Neural progenitor cell (in vitro differentiated cells): Measurements from ENCODE around the gene KCTD16. TPM values are rescaled to one million over a fixed set of nuclear protein-coding genes. Genes with fewer than 3 reads are reported as not detected.

Experiments
- DNase-seq: peaks from one replicate; pipeline ENCODE4 v3.0.0-alpha.2; 2016; ENCODE audit warnings: low spot score
- H2AFZ ChIP-seq: fragments of 200-600 bp; sonication (generic); replicated peaks from 2 replicates; pipeline ENCODE4 v1.6.1; 2016; ENCODE audit warnings: antibody characterized with exemption
- H3F3A ChIP-seq: fragments of 200-600 bp; sonication (generic); 2 replicates; pipeline ENCODE4 v1.6.1; 2016; ENCODE audit warnings: antibody characterized with exemption, low read depth
- H3K27ac ChIP-seq: fragments of 200-600 bp; sonication (generic); 2 replicates; pipeline ENCODE4 v1.5.1; 2016; ENCODE audit warnings: mild to moderate bottlenecking
- H3K27me3 ChIP-seq: fragments of 200-600 bp; sonication (generic); 2 replicates; pipeline ENCODE4 v1.6.1; 2016; ENCODE audit warnings: mild to moderate bottlenecking, moderate library complexity
- H3K36me3 ChIP-seq: fragments of 200-600 bp; sonication (generic); 2 replicates; pipeline ENCODE4 v1.5.1; 2016
- H3K4me1 ChIP-seq: fragments of 200-600 bp; sonication (generic); 2 replicates; pipeline ENCODE4 v1.6.1; 2016; ENCODE audit warnings: mixed run types
- H3K4me2 ChIP-seq: fragments of 200-600 bp; sonication (generic); 2 replicates; pipeline ENCODE4 v1.6.1; 2016
- H3K4me3 ChIP-seq: fragments of 200-600 bp; sonication (generic); 2 replicates; pipeline ENCODE4 v1.5.1; 2016
- H3K79me2 ChIP-seq: fragments of 200-600 bp; sonication (generic); 2 replicates; pipeline ENCODE4 v1.6.1; 2016; ENCODE audit warnings: low read depth
- H3K9ac ChIP-seq: fragments of 200-600 bp; sonication (generic); 2 replicates; pipeline ENCODE4 v1.6.1; 2016
- H3K9me3 ChIP-seq: fragments of 200-600 bp; sonication (generic); 2 replicates; pipeline ENCODE4 v1.5.1; 2016; ENCODE audit warnings: low read depth
- H4K20me1 ChIP-seq: fragments of 200-600 bp; sonication (generic); 2 replicates; pipeline ENCODE4 v1.6.1; 2016; ENCODE audit warnings: low read depth
- H3K27ac Mint-ChIP-seq: 3 replicates; pipeline ENCODE4 v1.8.0; 2021; ENCODE audit warnings: mixed read lengths
- H3K27me3 Mint-ChIP-seq: 2 replicates; pipeline ENCODE4 v1.8.0; 2022; ENCODE audit warnings: low read depth, mild to moderate bottlenecking, inconsistent platforms, moderate library complexity, mixed read lengths; ENCODE audit not compliant: insufficient read depth
- H3K36me3 Mint-ChIP-seq: 3 replicates; pipeline ENCODE4 v1.8.0; 2021; ENCODE audit warnings: mixed read lengths
- H3K4me1 Mint-ChIP-seq: 3 replicates; pipeline ENCODE4 v1.8.0; 2021; ENCODE audit warnings: mixed read lengths
- H3K4me3 Mint-ChIP-seq: 3 replicates; pipeline ENCODE4 v1.8.0; 2021; ENCODE audit warnings: mild to moderate bottlenecking, moderate library complexity, mixed read lengths
- H3K9me3 Mint-ChIP-seq: 3 replicates; pipeline ENCODE4 v1.8.0; 2020; ENCODE audit warnings: mixed read lengths
- CTCF ChIP-seq: fragments of 200-600 bp; sonication (generic); IDR thresholded peaks from 2 replicates; pipeline ENCODE4 v1.5.1; 2017; ENCODE audit warnings: antibody characterized with exemption, mild to moderate bottlenecking
- EZH2 ChIP-seq: fragments of 200-600 bp; sonication (generic); IDR thresholded peaks from 2 replicates; pipeline ENCODE4 v1.6.1; 2017; ENCODE audit warnings: antibody characterized with exemption, mild to moderate bottlenecking, moderate library complexity
- EZH2phosphoT487 ChIP-seq: fragments of 200-600 bp; sonication (generic); IDR thresholded peaks from 2 replicates; pipeline ENCODE4 v1.6.1; 2017; ENCODE audit warnings: antibody characterized with exemption
- total RNA-seq: library from RNA; depleted of rRNA; stranded (reverse); fragments of >200 nt; gene quantifications from 2 replicates; pipeline ENCODE4 v1.2.3, GENCODE V29; 2015; ENCODE audit warnings: low replicate concordance

The KCTD16 gene
- total RNA-seq, 1 donor from 2014 or later = 1.6 TPM

- Mint-ChIP-seq H3K9me3 (no peaks in the 10 kb centered on the region), H3K27me3 (peaks cover 8% of the 10 kb centered on the region)
Observed at GRCh38 chr5:144365885-144366284, 195.2 kb downstream of the KCTD16 start.

GRCh38 chr5:144367991-144368390 lies 197.3 kb downstream of the KCTD16 start:
- no peak for DNase-seq
- Mint-ChIP-seq H3K36me3 (no peaks in the 10 kb centered on the region), H3K27me3 (peaks cover 7% of the 10 kb centered on the region), H3K4me1 (peaks cover 13% of the 10 kb centered on the region), H3K9me3 (no peaks in the 10 kb centered on the region), H3K4me3 (no peak overlapping the region), H3K27ac (no peak overlapping the region)
- no peaks in the 10 kb centered on the region for H3F3A ChIP-seq
- H3K4me2 ChIP-seq = no peak overlapping the region
- H3K79me2 ChIP-seq = no peaks in the 10 kb centered on the region
- no peak overlapping the region for H2AFZ ChIP-seq
- no peaks in the 10 kb centered on the region for H3K4me1 ChIP-seq
- H4K20me1 ChIP-seq = no peaks in the 10 kb centered on the region
- no peak overlapping the region for H3K9ac ChIP-seq
- no peaks in the 10 kb centered on the region for H3K9me3 ChIP-seq
- H3K36me3 ChIP-seq = no peaks in the 10 kb centered on the region
- H3K27me3 ChIP-seq = peaks cover 21% of the 10 kb centered on the region
- no peak overlapping the region for H3K27ac ChIP-seq
- H3K4me3 ChIP-seq = no peak overlapping the region
- no peak for TF ChIP-seq EZH2phosphoT487
- no peak for TF ChIP-seq EZH2
- TF ChIP-seq CTCF = no peak

More at GRCh38 chr5:144365885-144366284, 195.2 kb downstream of the KCTD16 start:
- TF ChIP-seq EZH2phosphoT487 = no peak
- no peak for TF ChIP-seq CTCF
- TF ChIP-seq EZH2 = no peak
- H3K27ac ChIP-seq = no peak overlapping the region
- no peaks in the 10 kb centered on the region for H3F3A ChIP-seq
- Mint-ChIP-seq H3K36me3 (no peaks in the 10 kb centered on the region), H3K4me3 (no peak overlapping the region), H3K4me1 (peaks cover 13% of the 10 kb centered on the region), H3K27ac (no peak overlapping the region)
- H3K4me1 ChIP-seq = no peaks in the 10 kb centered on the region
- peaks cover 41% of the 10 kb centered on the region for H3K27me3 ChIP-seq
- no peaks in the 10 kb centered on the region for H4K20me1 ChIP-seq
- no peaks in the 10 kb centered on the region for H3K9me3 ChIP-seq
- no peak overlapping the region for H3K9ac ChIP-seq
- H3K4me2 ChIP-seq = no peak overlapping the region
- no peak for DNase-seq
- H3K4me3 ChIP-seq = no peak overlapping the region
- no peaks in the 10 kb centered on the region for H3K36me3 ChIP-seq
- H3K79me2 ChIP-seq = no peaks in the 10 kb centered on the region
- H2AFZ ChIP-seq = no peak overlapping the region

GRCh38 chr5:144368556-144368955 lies 197.9 kb downstream of the KCTD16 start:
- peaks cover 7% of the 10 kb centered on the region for H3K27me3 Mint-ChIP-seq
- Histone ChIP-seq H4K20me1 (no peaks in the 10 kb centered on the region), H2AFZ (no peak overlapping the region)

More at GRCh38 chr5:144368556-144368955, 197.9 kb downstream of the KCTD16 start:
- Histone ChIP-seq H3K4me2 (no peak overlapping the region), H3K36me3 (no peaks in the 10 kb centered on the region), H3K9me3 (no peaks in the 10 kb centered on the region), H3K4me1 (no peaks in the 10 kb centered on the region), H3K27ac (no peak overlapping the region), H3K9ac (no peak overlapping the region), H3K79me2 (no peaks in the 10 kb centered on the region), H3K27me3 (peaks cover 16% of the 10 kb centered on the region), H3F3A (no peaks in the 10 kb centered on the region), H3K4me3 (no peak overlapping the region)
- TF ChIP-seq EZH2phosphoT487 (no peak), CTCF (no peak), EZH2 (no peak)
- Mint-ChIP-seq H3K4me1 (peaks cover 13% of the 10 kb centered on the region), H3K36me3 (no peaks in the 10 kb centered on the region), H3K27ac (no peak overlapping the region), H3K9me3 (no peaks in the 10 kb centered on the region), H3K4me3 (no peak overlapping the region)
- no peak for DNase-seq
